Stimulated activated CD4-positive, alpha-beta T cell treated with anti-CD3 and anti-CD28 coated beads, Interleukin-4, amount 100 ng/mL, for 4 hours (primary cell): Measurements from ENCODE around the gene CUBN.

Experiments
- DNase-seq, 2 experiments: peaks; one replicate each; pipeline ENCODE4 v3.0.0-alpha.2; 2020

CUBN gene

GRCh38 chr10:17066807-17067206 is 62.8 kb downstream of the CUBN start:
- no peak for DNase-seq

DNA sequence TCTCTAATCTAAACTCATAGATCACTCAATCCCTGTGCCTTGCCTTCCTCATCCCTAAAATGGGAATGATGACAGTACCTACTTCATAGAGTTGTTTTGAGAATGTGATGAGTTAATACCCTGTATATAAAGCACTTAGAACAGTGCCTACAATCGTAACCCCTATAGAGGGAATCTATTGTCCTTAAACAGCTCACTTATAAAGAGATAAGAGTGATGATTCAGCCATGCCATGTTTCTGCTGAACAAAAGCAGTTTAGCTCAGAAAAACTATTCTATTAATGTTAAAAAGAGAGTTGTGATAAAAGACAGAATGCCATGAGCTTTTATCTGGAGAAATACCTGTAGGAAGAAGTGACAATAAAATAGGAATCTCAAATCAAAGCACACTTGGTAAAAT is 63.6 kb downstream of the CUBN start:
- no peak for DNase-seq

GRCh38 chr10:17065273-17065672 is 64.3 kb downstream of the CUBN start:
- no peak for DNase-seq

GRCh38 chr10:17064435-17064834 is 65.2 kb downstream of the CUBN start:
- DNase-seq = no peak

DNA sequence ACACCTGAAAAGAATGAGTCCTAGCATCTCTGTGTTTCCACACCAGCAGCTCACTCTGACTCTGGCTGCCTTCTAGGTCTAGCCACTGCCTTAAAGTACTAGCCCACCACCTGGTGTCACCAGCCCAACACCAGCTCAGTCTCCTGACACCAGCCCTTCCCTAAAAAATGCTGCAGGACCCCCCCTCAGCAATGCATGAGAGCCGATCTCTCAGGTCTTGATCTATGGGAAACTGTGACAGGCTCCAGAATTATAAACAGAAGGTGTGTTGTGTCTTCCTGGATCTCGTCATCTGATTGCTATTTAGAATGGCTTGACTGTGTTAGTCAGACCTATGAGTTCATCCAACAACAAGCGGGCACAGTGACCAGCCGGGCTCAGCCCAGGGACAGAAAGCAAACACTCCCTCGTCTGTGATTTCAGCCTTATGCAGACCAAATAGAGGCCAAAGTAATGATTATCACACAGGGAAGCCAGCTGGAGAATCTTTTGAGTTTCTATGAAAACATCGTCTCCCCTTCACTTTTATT is 66.6 kb downstream of the CUBN start:
- no peak for DNase-seq

DNA sequence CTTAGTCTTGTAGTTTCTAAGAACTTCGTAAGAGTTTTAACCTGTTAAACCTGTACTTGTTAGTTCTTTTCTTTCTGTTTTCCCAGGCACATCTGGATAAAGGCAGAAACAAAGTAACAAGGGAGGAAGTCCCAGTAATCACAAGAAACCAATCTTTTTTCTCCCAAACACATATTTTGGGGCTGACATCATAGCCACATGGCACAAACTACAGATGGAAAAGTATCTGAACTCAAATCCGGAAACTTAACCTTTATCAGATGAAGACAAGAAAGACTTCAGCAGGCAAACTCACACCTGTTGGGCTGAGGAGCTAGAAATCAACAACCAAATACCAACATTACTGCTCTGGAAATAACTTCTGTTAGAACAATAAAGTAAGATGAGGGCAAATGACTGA is 67.1 kb downstream of the CUBN start:
- no peak for DNase-seq

- no peak for DNase-seq
These were observed 67.6 kb downstream of the CUBN start for GRCh38 chr10:17062009-17062408.

DNA sequence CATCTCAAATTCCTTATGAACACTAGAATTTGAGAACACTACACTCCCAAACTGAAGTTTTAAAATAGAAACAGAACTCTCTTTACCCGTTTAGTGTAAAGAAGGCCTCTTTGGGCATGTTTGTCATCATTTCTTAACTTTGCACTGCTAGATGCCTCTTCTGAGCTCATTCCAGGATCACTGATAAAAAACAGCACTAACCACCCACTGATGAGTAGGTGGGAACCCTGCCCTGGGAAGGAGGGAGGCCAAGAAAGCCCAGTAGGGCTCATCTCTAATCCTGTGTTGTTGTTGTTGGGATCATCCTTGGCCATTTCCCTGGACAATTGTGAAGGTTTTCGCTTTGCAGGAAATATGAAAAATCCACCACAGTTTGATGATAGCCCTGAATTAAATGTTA is 68.2 kb downstream of the CUBN start:
- no peak for DNase-seq

DNA sequence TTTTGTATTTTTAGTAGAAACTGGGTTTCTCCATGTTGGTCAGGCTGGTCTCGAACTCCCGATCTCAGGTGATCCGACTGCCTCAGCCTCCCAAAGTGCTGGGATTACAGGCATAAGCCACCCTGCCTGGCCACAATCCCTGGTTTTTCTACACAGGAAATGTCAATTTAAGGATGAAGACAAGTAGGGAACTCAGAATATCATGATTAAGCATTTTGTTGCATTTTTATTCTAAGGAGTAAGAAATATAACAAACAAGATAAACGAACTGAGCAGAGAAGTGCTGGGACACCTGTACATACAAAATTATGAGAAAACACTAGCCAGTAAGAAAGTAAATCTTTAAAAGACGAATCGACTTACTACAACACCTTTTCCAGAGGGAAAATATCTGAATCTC is 69.3 kb downstream of the CUBN start:
- no peak for DNase-seq

DNA sequence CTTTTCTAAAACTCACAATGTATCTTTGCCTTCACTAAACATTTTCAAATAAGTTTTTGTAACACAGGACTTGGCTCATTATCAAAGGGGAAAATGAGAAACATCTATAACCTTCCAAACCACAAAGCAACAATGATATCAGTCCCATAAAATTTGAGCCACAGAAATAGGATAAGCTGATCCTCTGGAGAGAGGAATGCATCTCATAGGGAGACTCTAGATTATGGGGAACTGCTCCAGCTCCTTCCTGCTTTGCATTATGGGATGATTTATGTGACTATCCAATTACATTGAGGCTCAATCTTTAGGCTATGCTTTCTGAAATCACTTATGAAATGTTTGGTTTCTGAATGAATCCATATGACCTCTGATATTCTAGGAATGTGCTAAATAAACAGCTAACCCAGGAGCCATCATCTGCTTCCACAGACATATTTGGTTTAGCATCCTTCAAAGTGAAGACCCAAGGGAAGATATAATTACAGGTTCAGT is 70.4 kb downstream of the CUBN start:
- no peak for DNase-seq

DNA sequence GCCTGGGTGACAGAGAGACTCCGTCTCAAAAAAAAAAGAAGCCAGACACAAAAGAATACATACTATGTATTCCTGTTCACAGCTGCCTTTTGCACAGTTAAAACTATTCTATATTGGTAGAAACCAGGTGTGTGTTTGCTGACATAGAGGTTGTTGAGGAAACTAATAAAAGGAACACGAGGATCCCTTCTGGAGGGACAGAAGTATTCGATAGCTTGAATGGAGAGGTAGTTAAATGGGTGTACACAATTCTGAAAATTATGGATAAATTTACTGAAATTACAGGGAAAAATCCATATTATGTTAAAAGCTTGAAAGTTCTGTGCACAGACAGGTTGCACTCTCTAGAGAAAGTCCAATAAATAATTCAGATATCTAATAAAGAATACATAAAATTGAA is 71.5 kb downstream of the CUBN start:
- no peak for DNase-seq

- no peak for DNase-seq
These were observed 72.7 kb downstream of the CUBN start for GRCh38 chr10:17056781-17057428.

GRCh38 chr10:17053513-17053912 is 76.1 kb downstream of the CUBN start:
- DNase-seq = no peak

- no peak for DNase-seq
These were observed 76.5 kb downstream of the CUBN start for GRCh38 chr10:17053061-17053460.

DNA sequence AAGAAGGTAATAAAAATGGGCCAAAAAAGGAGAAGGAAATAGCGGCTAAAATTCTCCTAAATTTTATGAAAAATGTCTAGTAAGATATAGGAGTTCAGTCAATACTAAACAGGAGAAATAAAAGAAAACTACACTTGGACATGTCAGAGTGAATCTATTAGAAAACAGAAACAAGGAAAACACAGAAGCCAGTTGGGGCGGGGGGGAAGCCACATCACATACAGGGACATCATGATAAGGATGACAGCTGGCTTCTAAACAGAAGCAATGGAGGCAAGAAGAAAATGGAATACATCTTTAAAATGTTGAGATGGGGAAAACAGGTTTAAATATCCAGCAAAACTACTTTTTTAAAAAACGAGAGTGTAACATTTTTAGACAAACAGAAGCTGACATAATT is 77.8 kb downstream of the CUBN start:
- DNase-seq = no peak

GRCh38 chr10:17049195-17049594 is 80.4 kb downstream of the CUBN start:
- DNase-seq = no peak

- DNase-seq = no peak
These were observed 81.7 kb downstream of the CUBN start for GRCh38 chr10:17047908-17048307.

DNA sequence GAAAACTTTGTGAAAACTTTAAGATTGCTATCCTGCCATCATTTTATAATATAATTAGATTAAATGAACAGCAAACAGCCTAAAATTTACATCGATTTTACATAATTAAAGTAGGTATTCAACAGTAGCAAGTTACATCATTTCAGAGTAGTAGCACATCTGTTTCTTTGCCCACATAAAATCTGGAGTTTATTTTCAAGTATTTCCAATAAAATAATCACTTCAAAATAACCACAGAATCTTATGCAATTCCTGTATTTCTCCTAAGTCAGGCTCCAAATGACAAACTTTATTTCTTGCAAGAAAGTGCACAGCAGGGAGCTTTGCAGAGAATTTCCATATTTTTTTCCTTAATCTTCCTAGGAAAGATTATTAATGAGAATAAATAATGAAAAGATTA is 82.6 kb downstream of the CUBN start:
- DNase-seq = no peak

DNA sequence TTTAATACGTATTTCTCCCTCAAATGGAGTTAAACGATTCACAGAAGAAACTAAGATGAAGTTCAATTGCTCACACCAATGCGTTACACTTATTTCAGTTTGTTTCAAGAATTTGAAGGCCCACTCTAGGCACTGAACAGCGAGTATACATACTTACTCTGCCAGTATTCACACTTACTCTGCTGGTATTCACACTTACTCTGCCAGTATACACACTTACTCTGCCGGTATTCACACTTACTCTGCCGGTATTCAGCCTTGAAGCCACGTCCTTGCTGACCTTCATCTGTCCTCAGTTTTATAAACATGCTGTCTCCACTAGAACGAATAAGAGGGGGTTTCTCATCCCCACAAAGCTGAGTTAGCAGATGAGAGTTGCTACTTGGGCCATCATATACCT is 86.0 kb downstream of the CUBN start:
- DNase-seq = no peak

DNA sequence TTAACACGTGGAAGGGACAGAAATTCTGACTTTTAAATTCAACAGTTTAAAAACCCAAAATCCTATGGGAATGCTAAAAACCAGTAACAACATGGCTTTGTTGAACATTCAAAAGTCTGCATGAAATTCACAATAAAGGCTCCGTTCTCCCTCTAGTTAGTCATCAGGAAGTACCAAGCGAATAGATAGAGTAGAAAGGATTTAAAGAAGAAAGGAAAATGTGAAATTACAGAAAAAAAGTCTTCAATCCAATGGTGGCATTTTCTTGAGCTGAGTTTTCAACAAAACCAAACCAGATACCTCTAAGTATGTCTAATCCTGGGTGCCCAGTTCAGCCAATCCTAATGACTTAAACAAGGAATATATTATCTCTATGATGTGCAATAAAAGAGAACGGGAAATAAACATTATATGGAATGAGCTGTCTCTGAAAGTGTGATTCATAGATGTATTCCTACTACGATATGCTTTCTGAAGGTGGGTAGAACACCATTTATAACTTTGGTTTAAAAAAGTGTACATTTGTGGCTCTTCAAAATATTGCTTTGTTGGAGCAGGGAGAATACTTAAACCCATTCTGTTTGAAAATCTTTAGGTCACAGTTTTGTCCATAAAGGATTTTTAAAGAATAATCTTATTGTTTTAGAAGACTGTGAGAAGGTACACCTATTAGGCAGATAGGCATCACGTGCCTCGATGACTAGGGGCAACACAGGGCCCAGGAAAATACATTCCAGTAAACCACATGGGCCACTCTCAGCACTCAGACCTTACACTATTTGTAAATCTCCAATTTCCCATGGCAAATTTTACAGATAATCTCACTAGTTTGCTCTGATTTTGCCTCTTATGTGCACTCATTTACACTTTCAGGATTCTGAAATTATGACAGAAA is 87.7 kb downstream of the CUBN start:
- DNase-seq = no peak

DNA sequence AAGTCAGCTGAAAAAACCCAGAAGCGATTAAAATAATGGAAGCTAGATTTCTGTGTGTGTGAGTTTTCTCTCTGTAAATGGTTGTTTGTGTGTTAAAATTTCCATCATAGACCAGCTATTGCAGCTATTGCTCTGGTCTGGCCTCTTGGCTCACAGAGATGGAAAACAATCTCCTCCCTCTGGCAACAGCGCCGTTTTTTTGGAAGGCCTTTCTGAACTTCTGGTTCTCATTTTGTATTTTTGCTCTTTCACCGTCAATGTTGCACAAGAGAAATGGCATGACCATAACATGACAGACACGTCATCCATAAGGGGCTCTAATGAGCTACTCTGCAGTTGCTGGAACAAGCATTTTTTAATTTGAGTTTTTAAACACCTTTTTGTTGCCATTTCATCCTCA is 91.0 kb downstream of the CUBN start:
- DNase-seq = no peak

GRCh38 chr10:17037910-17038309 is 91.7 kb downstream of the CUBN start:
- DNase-seq = no peak

DNA sequence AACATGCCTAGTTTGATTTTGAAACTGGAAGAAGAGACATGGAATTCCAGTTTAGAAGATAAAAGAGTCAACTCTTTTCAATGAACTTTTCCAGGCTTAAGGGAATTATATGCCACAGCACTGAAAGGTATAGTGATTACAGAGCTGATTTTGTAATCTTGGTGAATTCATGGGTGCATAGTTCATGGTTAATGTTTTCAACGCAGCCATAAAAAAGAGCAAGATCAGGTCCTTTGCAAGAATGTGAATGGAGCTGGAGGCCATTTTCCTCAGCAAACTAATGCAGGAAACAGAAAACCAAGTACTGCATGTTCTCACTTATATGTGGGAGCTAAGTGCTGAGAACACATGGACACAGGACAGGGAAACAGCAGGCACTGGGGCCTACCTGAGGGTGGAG is 94.2 kb downstream of the CUBN start:
- DNase-seq = no peak
